Body of pancreas (tissue), 4 donors: Measurements from ENCODE around the gene WNT10A. TPM values are rescaled to one million over a fixed set of nuclear protein-coding genes. Genes with fewer than 3 reads are reported as not detected.

Experiments used
- ATAC-seq: fragments of 150-250 bp; one replicate; pipeline ENCODE4 v1.9.1; 2016
- DNase-seq, 4 donors: peaks; one replicate each; pipeline ENCODE4 v3.0.0-alpha.2; 2019
- H3K27ac ChIP-seq, 4 donors: fragments of 200-600 bp; sonication (generic); 1 replicate in 3 of 4; 2 replicates in 1 of 4; pipeline versions ENCODE4 v1.5.1 to v1.6.1; 2016 to 2019; ENCODE audit warnings: mild to moderate bottlenecking in 1 of 4, mixed read lengths in 1 of 4, moderate library complexity in 1 of 4
- H3K27me3 ChIP-seq, 2 donors: fragments of 200-600 bp; sonication (generic); one replicate each; pipeline ENCODE4 v1.6.0; 2016; ENCODE audit warnings: mild to moderate bottlenecking in 1 of 2
- H3K36me3 ChIP-seq, 2 donors: fragments of 200-600 bp; sonication (generic); replicated peaks in 1 of 2; 2 replicates each; pipeline ENCODE4 v1.5.1; 2016; ENCODE audit warnings: low read depth in 2 of 2; ENCODE audit not compliant: insufficient read depth in 1 of 2
- H3K4me1 ChIP-seq: fragments of 200-600 bp; sonication (generic); one replicate; pipeline ENCODE4 v1.6.0; 2016
- H3K4me3 ChIP-seq, 2 donors: fragments of 200-600 bp; sonication (generic); 1 replicate in 1 of 2; 2 replicates in 1 of 2; pipeline ENCODE4 v1.5.1; 2016 to 2019
- H3K9me3 ChIP-seq, 3 donors: fragments of 200-600 bp; sonication (generic); 1 replicate in 2 of 3; 2 replicates in 1 of 3; pipeline ENCODE4 v1.5.1; 2016
- POLR2A ChIP-seq, 3 donors: fragments of 450-650 bp; IDR thresholded peaks; one replicate each; pipeline ENCODE4 v1.6.1; 2016; ENCODE audit warnings: antibody characterized with exemption in 3 of 3, mild to moderate bottlenecking in 2 of 3
- WGBS, 2 donors: methylation state at CpG; one replicate each; pipeline ENCODE4 v1.1.5; 2017; 5-methylcytosine and 5-hydroxymethylcytosine counted together
- intact Hi-C: fragments of 100-400 bp; cut with DNase I; formaldehyde crosslinking; loops from one replicate; pipeline ENCODE4 v1.15.1; 2023
- total RNA-seq, 2 donors: library from RNA; depleted of rRNA; stranded (reverse); fragments of >200 nt; gene quantifications; one replicate each; pipeline ENCODE4 v1.1.0, GENCODE V29; 2016
- TF ChIP-seq, protein P1 (sequence below), 7 experiments: fragments of 450-650 bp in 4 of 7; fragments of 200-600 bp in 3 of 7; sonication (generic) in 3 of 7; IDR thresholded peaks; one replicate each; pipeline ENCODE4 v1.5.1; 2016 to 2019; ENCODE audit warnings: antibody characterized with exemption in 7 of 7

WNT10A gene
- total RNA-seq, 2 donors from 2014 or later = 0.52 TPM; not detected in 1

DNA sequence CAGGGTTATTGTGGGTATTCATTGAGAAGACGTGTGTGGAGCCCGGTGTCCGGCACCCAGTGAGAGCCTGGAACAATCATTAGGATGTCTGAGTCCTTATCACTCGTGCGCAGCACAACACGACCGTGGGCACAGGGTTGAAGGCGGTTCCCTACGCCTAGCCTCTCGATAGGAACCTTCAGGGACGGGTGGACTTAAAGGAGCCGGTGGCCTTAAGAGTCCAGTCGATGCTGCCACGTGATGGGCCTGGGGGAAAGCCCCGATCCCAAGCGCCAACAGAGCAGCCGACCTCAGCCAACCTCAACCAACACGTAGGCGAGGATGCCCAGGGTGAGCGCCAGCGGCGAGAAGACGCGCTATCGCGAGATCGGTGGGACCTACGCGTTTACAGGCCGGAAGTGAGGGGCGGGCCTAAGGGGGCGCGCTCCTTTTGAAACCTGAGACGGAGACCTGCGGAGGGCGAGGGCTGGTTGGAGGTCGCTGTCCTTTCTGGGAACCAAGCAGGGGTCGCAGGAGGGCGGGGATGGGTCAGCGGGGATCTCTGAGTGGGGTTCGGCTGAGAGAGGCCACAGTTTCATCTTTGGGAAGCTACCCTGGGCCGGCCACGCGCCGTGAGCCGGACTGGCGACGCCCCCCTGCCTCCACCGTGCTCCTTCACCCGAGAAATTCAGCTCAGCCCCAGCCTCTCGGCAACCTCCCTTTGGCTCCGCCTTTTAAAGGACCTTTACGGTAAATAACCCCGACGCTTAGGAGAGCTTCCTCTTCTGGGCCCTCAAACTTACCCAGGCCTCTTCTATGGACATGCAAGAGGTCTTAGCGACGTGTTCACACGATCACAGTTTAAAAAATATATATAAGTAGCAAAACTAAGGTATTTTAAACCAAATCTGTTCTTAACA, 28.3 kb downstream of the WNT10A start:
- TF ChIP-seq, protein P1, sequence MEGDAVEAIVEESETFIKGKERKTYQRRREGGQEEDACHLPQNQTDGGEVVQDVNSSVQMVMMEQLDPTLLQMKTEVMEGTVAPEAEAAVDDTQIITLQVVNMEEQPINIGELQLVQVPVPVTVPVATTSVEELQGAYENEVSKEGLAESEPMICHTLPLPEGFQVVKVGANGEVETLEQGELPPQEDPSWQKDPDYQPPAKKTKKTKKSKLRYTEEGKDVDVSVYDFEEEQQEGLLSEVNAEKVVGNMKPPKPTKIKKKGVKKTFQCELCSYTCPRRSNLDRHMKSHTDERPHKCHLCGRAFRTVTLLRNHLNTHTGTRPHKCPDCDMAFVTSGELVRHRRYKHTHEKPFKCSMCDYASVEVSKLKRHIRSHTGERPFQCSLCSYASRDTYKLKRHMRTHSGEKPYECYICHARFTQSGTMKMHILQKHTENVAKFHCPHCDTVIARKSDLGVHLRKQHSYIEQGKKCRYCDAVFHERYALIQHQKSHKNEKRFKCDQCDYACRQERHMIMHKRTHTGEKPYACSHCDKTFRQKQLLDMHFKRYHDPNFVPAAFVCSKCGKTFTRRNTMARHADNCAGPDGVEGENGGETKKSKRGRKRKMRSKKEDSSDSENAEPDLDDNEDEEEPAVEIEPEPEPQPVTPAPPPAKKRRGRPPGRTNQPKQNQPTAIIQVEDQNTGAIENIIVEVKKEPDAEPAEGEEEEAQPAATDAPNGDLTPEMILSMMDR (IDR thresholded peaks at IDR 0.05) = no peak
- TF ChIP-seq POLR2A (IDR thresholded peaks at IDR 0.05) = peak in 2 of 3 donors; percentile 6 to 30
- Histone ChIP-seq H3K27ac (peak overlapping the region in 2 of 4 donors; percentile 5 to 19), H3K27me3 (no peaks in the 10 kb centered on the region), H3K36me3 (no peaks in the 10 kb centered on the region), H3K4me3 (peak overlapping the region in 1 of 2 donors; percentile 33), H3K9me3 (no peaks in the 10 kb centered on the region), H3K4me1 (peaks cover 13% of the 10 kb centered on the region)
- peak; percentile 99 for ATAC-seq
- WGBS, 2 donors = 1% methylated on average over 25 to 58 of the region's 58 CpGs
- intact Hi-C loops = no loop called here
- DNase-seq = peak; percentile 92 to 95 (median 93)

DNA sequence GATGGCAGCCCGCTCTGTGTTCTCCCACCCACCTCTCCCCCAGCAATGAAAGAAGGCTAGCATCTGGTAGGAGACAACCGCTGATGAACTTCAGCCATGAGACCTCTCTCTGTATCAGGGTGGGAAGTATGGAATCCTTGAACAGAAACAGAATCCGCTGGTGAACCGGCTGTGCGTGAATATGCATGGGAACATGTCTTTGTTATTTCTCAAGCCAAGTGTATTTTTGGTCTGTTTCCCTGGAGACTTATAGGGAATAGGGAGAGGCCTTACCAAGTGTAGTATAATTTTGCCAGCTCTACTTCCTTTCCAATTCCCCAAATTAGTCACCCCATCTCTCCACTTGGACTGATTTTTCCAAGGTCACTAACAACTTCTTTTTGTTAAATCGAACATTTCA, 30.1 kb downstream of the WNT10A start:
- no peak for ATAC-seq
- WGBS, 2 donors = 88 to 90% methylated on average over 6 of the region's 6 CpGs
- no peak for TF ChIP-seq POLR2A (IDR thresholded peaks at IDR 0.05)
- TF ChIP-seq, protein P1 (IDR thresholded peaks at IDR 0.05) = no peak

DNA sequence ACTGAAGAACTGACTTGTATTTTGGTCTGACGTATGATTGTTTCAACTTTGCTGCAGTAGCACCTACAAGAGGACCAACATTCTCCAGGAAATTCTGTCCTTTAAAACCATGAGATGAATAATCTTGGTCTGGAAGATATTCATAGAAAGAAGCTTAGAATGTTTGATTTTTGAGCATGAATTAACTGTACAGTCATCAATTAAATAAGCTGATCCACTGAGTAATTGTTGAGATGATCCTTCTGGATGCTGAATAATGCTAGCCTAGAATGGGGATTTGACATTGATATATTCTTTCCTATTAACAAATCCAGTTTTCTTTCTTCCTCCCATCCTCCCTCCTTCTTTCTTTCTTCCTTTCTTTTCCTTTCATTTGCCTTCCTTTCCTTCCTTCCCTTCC, 39.9 kb downstream of the WNT10A start:
- Histone ChIP-seq H3K4me1 (no peaks in the 10 kb centered on the region), H3K27me3 (peaks cover 0 to 6% of the 10 kb centered on the region in 2 donors), H3K9me3 (no peaks in the 10 kb centered on the region), H3K4me3 (no peak overlapping the region), H3K27ac (no peak overlapping the region), H3K36me3 (no peaks in the 10 kb centered on the region)
- ATAC-seq (no peak), DNase-seq (no peak)
- WGBS, 2 donors = 73 to 97% methylated on average over 1 of the region's 1 CpG
- TF ChIP-seq, protein P1 (IDR thresholded peaks at IDR 0.05) = no peak
- no peak for TF ChIP-seq POLR2A (IDR thresholded peaks at IDR 0.05)
- intact Hi-C loops = no loop called here

More for the DNA sequence above, 30.1 kb downstream of the WNT10A start:
- Histone ChIP-seq H3K9me3 (no peaks in the 10 kb centered on the region), H3K36me3 (no peaks in the 10 kb centered on the region), H3K4me3 (no peak overlapping the region), H3K27ac (no peak overlapping the region), H3K4me1 (peaks cover 13% of the 10 kb centered on the region), H3K27me3 (no peaks in the 10 kb centered on the region)
- DNase-seq = no peak
- intact Hi-C loops = no loop called here

DNA sequence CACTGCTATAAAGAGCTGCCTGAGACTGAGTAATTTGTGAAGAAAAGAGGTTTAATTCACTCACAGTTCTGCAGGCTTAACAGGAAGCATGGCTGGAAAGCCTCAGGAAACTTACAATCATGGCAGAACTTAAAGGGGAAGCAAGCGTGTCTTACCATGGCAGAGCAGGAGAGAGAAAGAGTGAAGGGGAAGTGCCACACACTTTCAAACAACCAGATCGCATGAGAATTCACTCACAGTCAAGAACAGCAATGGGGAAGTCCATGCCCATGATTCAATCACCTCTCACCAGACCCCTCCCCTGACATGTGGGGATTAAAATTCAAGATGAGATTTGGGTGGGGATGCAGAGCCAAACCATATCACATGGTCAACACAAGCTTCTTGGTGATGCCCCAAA, 44.1 kb downstream of the WNT10A start:
- H3K27me3 ChIP-seq = no peaks in the 10 kb centered on the region
- DNase-seq (no peak), ATAC-seq (no peak)
- no peak for TF ChIP-seq POLR2A (IDR thresholded peaks at IDR 0.05)
- H3K27ac ChIP-seq = no peak overlapping the region
- no peaks in the 10 kb centered on the region for H3K4me1 ChIP-seq
- H3K9me3 ChIP-seq = no peaks in the 10 kb centered on the region
- 69 to 83% methylated on average over 2 of the region's 2 CpGs for WGBS, 2 donors
- no peak overlapping the region for H3K4me3 ChIP-seq
- no peaks in the 10 kb centered on the region for H3K36me3 ChIP-seq
- intact Hi-C loops = no loop called here

DNA sequence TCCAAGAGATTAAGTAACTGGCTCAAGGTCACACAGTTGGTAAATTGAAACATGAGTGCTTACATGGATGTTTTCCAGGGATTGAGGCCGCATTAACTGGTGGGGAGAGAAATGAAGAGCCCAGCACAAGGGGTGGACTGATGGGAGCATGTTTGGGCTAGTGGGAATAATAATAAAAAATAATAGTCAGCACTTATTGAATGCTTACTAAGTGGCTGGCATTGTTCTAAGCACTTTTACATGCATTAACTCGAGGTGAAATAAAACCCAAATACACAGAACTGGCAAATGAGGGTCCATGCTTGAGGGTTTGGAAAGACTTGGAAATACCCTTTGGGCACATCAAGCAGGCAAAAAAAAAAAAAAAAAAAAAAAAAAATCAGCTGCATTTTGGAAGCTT, 44.8 kb downstream of the WNT10A start:
- intact Hi-C loops = no loop called here
- 34 to 56% methylated on average over 2 of the region's 2 CpGs for WGBS, 2 donors
- no peak for ATAC-seq

More for the DNA sequence above, 44.8 kb downstream of the WNT10A start:
- Histone ChIP-seq H3K27ac (no peak overlapping the region), H3K36me3 (no peaks in the 10 kb centered on the region), H3K9me3 (no peaks in the 10 kb centered on the region), H3K4me3 (no peak overlapping the region), H3K27me3 (no peaks in the 10 kb centered on the region), H3K4me1 (no peaks in the 10 kb centered on the region)
- TF ChIP-seq, protein P1 (IDR thresholded peaks at IDR 0.05) = no peak
- TF ChIP-seq POLR2A (IDR thresholded peaks at IDR 0.05) = no peak
- DNase-seq = no peak
